GM18502 (cell line): ENCODE measurements around the gene MANSC1.
A peak's percentile ranks its signal among the peaks of the same experiment; 100 is the strongest.

Experiments used
- ATAC-seq: cut with Tn5 transposase; IDR thresholded peaks from one replicate; pipeline ENCODE4 v1.9.1; 2021; ENCODE audit warnings: mild to moderate bottlenecking; ENCODE audit not compliant: unreplicated experiment, poor library complexity

MANSC1 gene

GRCh38 chr12:12349711-12350665 lies at the start of gene MANSC1:
MANSC1 (minus strand) TSS chr12:12350242; CDS start chr12:12343314, 6,928 bp downstream.
- no peak for ATAC-seq

GRCh38 chr12:12399161-12399560 lies 49.1 kb upstream of the MANSC1 start:
- no peak for ATAC-seq

GRCh38 chr12:12398026-12398859 lies 48.2 kb upstream of the MANSC1 start:
- no peak for ATAC-seq

- no peak for ATAC-seq
These were observed 47.1 kb upstream of the MANSC1 start for GRCh38 chr12:12397184-12397583.

- no peak for ATAC-seq
These were observed 46.7 kb upstream of the MANSC1 start for GRCh38 chr12:12396694-12397093.

- no peak for ATAC-seq
These were observed 43.1 kb upstream of the MANSC1 start for GRCh38 chr12:12393171-12393570.

- no peak for ATAC-seq
These were observed 42.4 kb upstream of the MANSC1 start for GRCh38 chr12:12392413-12392812.

- ATAC-seq: no peak
These were observed 37.5 kb upstream of the MANSC1 start for GRCh38 chr12:12387501-12387900.

GRCh38 chr12:12384571-12385340 lies 34.7 kb upstream of the MANSC1 start:
- ATAC-seq: no peak

GRCh38 chr12:12381982-12382381 lies 31.9 kb upstream of the MANSC1 start:
- ATAC-seq: no peak

- no peak for ATAC-seq
These were observed 31.0 kb upstream of the MANSC1 start for GRCh38 chr12:12380949-12381593.

- ATAC-seq: no peak
These were observed 30.0 kb upstream of the MANSC1 start for GRCh38 chr12:12379831-12380730.

GRCh38 chr12:12378616-12379015 lies 28.6 kb upstream of the MANSC1 start:
- no peak for ATAC-seq

GRCh38 chr12:12376646-12377448 lies 26.8 kb upstream of the MANSC1 start:
- peak; percentile 63 for ATAC-seq

- no peak for ATAC-seq
These were observed 23.1 kb upstream of the MANSC1 start for GRCh38 chr12:12372946-12373722.

- ATAC-seq: no peak
These were observed 17.5 kb upstream of the MANSC1 start for GRCh38 chr12:12367482-12367998.
